GM23338 (cell line): Measurements from ENCODE around the gene SND1. TPM values are rescaled to one million over a fixed set of nuclear protein-coding genes. Genes with fewer than 3 reads are reported as not detected.

ENCODE experiments used
- ATAC-seq: fragments of 200-7000 bp; cut with Tn5 transposase; 3 replicates; pipeline ENCODE4 v1.9.1; 2020
- DNase-seq: peaks from one replicate; pipeline ENCODE4 v3.0.0-alpha.2; 2015; ENCODE audit warnings: low spot score
- H2AFZ ChIP-seq: fragments of 200-600 bp; sonication (generic); 2 replicates; pipeline ENCODE4 v1.8.0; 2016; ENCODE audit warnings: antibody characterized with exemption, mild to moderate bottlenecking, moderate library complexity
- H3F3A ChIP-seq: fragments of 200-600 bp; sonication (generic); replicated peaks from 2 replicates; pipeline ENCODE4 v1.8.0; 2017; ENCODE audit warnings: antibody characterized with exemption, mixed run types, low read depth
- H3K27ac ChIP-seq: fragments of 200-600 bp; sonication (generic); 2 replicates; pipeline ENCODE4 v1.6.1; 2016; ENCODE audit warnings: low read depth
- H3K27me3 ChIP-seq: fragments of 200-600 bp; sonication (generic); 2 replicates; pipeline ENCODE4 v1.8.0; 2016; ENCODE audit warnings: mild to moderate bottlenecking, mixed run types, moderate library complexity; ENCODE audit not compliant: insufficient read depth
- H3K36me3 ChIP-seq: fragments of 200-600 bp; sonication (generic); 2 replicates; pipeline ENCODE4 v1.8.0; 2016; ENCODE audit warnings: mild to moderate bottlenecking; ENCODE audit not compliant: insufficient read depth
- H3K4me1 ChIP-seq: fragments of 200-600 bp; sonication (generic); 2 replicates; pipeline ENCODE4 v1.8.0; 2016; ENCODE audit warnings: mild to moderate bottlenecking, moderate library complexity; ENCODE audit not compliant: insufficient read depth
- H3K4me2 ChIP-seq: fragments of 200-600 bp; sonication (generic); 2 replicates; pipeline ENCODE4 v1.7.1; 2017; ENCODE audit warnings: mixed run types
- H3K4me3 ChIP-seq: fragments of 200-600 bp; sonication (generic); 2 replicates; pipeline ENCODE4 v1.6.1; 2016; ENCODE audit warnings: mixed run types
- H3K79me2 ChIP-seq: fragments of 200-600 bp; sonication (generic); replicated peaks from 2 replicates; pipeline ENCODE4 v1.8.0; 2017; ENCODE audit warnings: mild to moderate bottlenecking; ENCODE audit not compliant: insufficient read depth
- H3K9me2 ChIP-seq: fragments of 200-600 bp; sonication (generic); 2 replicates; pipeline ENCODE4 v1.8.0; 2017; ENCODE audit not compliant: insufficient read depth
- H4K20me1 ChIP-seq: fragments of 200-600 bp; sonication (generic); replicated peaks from 2 replicates; pipeline ENCODE4 v1.8.0; 2017; ENCODE audit warnings: mild to moderate bottlenecking; ENCODE audit not compliant: insufficient read depth
- H3K27ac Mint-ChIP-seq: 2 replicates; pipeline ENCODE4 v1.8.0; 2020; ENCODE audit warnings: inconsistent platforms, mild to moderate bottlenecking, moderate library complexity, mixed read lengths
- H3K27me3 Mint-ChIP-seq: 3 replicates; pipeline ENCODE4 v1.8.0; 2022; ENCODE audit warnings: low read depth, mild to moderate bottlenecking, moderate library complexity, mixed read lengths, inconsistent platforms; ENCODE audit not compliant: insufficient read depth, poor library complexity
- H3K36me3 Mint-ChIP-seq: 3 replicates; pipeline ENCODE4 v1.8.0; 2021; ENCODE audit warnings: low read depth, mild to moderate bottlenecking, inconsistent platforms, moderate library complexity, mixed read lengths
- H3K4me1 Mint-ChIP-seq: 3 replicates; pipeline ENCODE4 v1.8.0; 2020; ENCODE audit warnings: mild to moderate bottlenecking, inconsistent platforms, mixed read lengths
- H3K4me3 Mint-ChIP-seq: 3 replicates; pipeline ENCODE4 v1.8.0; 2021; ENCODE audit warnings: moderate library complexity, mild to moderate bottlenecking, inconsistent platforms, mixed read lengths
- H3K9me3 Mint-ChIP-seq: 3 replicates; pipeline ENCODE4 v1.8.0; 2020; ENCODE audit warnings: moderate library complexity, mild to moderate bottlenecking, inconsistent platforms, mixed read lengths
- NANOG ChIP-seq: IDR thresholded peaks from 2 replicates; pipeline ENCODE4 v1.6.1; 2016; ENCODE audit warnings: antibody characterized with exemption, borderline replicate concordance
- polyA plus RNA-seq: library from polyadenylated mRNA; unstranded; fragments of >200 nt; fragmentation: Nextera tagmentation; extraction: Ambion mirVana; gene quantifications from 2 replicates; pipeline ENCODE4 v1.2.1, GENCODE V29; 2016
- total RNA-seq: library from RNA; depleted of rRNA; stranded (reverse); fragments of >200 nt; shearing (Covaris generic); gene quantifications from 2 replicates; pipeline ENCODE4 v1.2.3, GENCODE V29; 2014
- TF ChIP-seq, protein P1 (sequence below): fragments of 250-450 bp; sonication (Bioruptor Pico); IDR thresholded peaks from 2 replicates; pipeline ENCODE4 v1.5.0; 2020; ENCODE audit warnings: mild to moderate bottlenecking, moderate library complexity
- TF ChIP-seq, protein P2 (sequence below): IDR thresholded peaks from one replicate; pipeline ENCODE4 v1.6.1; 2018; ENCODE audit warnings: antibody characterized with exemption; ENCODE audit not compliant: unreplicated experiment
- TF ChIP-seq, protein P3 (sequence below), 2 experiments: fragments of 200-600 bp in 1 of 2; sonication (generic) in 1 of 2; conservative IDR thresholded peaks; 2 replicates each; pipeline versions ENCODE4 v1.5.1 to v1.6.1; 2016 to 2017; ENCODE audit warnings: antibody characterized with exemption in 2 of 2, low read depth in 2 of 2, mild to moderate bottlenecking in 2 of 2, moderate library complexity in 1 of 2
- TF ChIP-seq, protein P4 (sequence below): IDR thresholded peaks from 2 replicates; pipeline ENCODE4 v1.6.1; 2016; ENCODE audit warnings: antibody characterized with exemption

The SND1 gene
- total and polyA plus RNA-seq, 2 experiments from 2014 or later: 107 to 254 TPM

DNA sequence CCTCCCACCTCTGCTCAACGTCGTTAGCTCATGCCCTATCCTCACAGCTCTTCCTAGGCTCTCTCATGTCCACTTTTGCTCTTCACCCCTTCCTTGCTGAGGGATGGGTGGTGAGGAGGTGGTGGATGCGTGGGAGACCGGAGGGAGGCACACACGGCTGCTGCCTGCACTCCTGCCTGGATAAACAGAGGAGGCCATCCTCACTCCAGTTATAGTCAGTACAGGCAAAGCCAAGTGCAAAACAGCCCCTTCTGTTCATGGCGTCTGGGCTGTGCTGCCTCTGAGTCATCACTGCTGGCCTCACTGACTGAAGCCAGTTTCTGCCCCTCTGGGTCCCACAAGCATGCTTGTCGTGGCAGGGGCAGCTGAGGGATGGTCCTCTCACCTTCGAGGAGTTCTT is 411.1 kb downstream of the SND1 start (continued):
- TF ChIP-seq, protein P1, sequence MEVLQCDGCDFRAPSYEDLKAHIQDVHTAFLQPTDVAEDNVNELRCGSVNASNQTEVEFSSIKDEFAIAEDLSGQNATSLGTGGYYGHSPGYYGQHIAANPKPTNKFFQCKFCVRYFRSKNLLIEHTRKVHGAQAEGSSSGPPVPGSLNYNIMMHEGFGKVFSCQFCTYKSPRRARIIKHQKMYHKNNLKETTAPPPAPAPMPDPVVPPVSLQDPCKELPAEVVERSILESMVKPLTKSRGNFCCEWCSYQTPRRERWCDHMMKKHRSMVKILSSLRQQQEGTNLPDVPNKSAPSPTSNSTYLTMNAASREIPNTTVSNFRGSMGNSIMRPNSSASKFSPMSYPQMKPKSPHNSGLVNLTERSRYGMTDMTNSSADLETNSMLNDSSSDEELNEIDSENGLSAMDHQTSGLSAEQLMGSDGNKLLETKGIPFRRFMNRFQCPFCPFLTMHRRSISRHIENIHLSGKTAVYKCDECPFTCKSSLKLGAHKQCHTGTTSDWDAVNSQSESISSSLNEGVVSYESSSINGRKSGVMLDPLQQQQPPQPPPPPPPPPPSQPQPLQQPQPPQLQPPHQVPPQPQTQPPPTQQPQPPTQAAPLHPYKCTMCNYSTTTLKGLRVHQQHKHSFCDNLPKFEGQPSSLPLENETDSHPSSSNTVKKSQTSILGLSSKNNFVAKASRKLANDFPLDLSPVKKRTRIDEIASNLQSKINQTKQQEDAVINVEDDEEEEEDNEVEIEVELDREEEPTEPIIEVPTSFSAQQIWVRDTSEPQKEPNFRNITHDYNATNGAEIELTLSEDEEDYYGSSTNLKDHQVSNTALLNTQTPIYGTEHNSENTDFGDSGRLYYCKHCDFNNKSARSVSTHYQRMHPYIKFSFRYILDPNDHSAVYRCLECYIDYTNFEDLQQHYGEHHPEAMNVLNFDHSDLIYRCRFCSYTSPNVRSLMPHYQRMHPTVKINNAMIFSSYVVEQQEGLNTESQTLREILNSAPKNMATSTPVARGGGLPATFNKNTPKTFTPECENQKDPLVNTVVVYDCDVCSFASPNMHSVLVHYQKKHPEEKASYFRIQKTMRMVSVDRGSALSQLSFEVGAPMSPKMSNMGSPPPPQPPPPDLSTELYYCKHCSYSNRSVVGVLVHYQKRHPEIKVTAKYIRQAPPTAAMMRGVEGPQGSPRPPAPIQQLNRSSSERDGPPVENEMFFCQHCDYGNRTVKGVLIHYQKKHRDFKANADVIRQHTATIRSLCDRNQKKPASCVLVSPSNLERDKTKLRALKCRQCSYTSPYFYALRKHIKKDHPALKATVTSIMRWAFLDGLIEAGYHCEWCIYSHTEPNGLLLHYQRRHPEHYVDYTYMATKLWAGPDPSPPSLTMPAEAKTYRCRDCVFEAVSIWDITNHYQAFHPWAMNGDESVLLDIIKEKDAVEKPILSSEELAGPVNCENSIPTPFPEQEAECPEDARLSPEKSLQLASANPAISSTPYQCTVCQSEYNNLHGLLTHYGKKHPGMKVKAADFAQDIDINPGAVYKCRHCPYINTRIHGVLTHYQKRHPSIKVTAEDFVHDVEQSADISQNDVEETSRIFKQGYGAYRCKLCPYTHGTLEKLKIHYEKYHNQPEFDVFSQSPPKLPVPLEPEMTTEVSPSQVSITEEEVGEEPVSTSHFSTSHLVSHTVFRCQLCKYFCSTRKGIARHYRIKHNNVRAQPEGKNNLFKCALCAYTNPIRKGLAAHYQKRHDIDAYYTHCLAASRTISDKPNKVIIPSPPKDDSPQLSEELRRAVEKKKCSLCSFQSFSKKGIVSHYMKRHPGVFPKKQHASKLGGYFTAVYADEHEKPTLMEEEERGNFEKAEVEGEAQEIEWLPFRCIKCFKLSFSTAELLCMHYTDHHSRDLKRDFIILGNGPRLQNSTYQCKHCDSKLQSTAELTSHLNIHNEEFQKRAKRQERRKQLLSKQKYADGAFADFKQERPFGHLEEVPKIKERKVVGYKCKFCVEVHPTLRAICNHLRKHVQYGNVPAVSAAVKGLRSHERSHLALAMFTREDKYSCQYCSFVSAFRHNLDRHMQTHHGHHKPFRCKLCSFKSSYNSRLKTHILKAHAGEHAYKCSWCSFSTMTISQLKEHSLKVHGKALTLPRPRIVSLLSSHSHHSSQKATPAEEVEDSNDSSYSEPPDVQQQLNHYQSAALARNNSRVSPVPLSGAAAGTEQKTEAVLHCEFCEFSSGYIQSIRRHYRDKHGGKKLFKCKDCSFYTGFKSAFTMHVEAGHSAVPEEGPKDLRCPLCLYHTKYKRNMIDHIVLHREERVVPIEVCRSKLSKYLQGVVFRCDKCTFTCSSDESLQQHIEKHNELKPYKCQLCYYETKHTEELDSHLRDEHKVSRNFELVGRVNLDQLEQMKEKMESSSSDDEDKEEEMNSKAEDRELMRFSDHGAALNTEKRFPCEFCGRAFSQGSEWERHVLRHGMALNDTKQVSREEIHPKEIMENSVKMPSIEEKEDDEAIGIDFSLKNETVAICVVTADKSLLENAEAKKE (CRISPR knock-in tag): no peak
- TF ChIP-seq, protein P2, sequence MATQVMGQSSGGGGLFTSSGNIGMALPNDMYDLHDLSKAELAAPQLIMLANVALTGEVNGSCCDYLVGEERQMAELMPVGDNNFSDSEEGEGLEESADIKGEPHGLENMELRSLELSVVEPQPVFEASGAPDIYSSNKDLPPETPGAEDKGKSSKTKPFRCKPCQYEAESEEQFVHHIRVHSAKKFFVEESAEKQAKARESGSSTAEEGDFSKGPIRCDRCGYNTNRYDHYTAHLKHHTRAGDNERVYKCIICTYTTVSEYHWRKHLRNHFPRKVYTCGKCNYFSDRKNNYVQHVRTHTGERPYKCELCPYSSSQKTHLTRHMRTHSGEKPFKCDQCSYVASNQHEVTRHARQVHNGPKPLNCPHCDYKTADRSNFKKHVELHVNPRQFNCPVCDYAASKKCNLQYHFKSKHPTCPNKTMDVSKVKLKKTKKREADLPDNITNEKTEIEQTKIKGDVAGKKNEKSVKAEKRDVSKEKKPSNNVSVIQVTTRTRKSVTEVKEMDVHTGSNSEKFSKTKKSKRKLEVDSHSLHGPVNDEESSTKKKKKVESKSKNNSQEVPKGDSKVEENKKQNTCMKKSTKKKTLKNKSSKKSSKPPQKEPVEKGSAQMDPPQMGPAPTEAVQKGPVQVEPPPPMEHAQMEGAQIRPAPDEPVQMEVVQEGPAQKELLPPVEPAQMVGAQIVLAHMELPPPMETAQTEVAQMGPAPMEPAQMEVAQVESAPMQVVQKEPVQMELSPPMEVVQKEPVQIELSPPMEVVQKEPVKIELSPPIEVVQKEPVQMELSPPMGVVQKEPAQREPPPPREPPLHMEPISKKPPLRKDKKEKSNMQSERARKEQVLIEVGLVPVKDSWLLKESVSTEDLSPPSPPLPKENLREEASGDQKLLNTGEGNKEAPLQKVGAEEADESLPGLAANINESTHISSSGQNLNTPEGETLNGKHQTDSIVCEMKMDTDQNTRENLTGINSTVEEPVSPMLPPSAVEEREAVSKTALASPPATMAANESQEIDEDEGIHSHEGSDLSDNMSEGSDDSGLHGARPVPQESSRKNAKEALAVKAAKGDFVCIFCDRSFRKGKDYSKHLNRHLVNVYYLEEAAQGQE: no peak

DNA sequence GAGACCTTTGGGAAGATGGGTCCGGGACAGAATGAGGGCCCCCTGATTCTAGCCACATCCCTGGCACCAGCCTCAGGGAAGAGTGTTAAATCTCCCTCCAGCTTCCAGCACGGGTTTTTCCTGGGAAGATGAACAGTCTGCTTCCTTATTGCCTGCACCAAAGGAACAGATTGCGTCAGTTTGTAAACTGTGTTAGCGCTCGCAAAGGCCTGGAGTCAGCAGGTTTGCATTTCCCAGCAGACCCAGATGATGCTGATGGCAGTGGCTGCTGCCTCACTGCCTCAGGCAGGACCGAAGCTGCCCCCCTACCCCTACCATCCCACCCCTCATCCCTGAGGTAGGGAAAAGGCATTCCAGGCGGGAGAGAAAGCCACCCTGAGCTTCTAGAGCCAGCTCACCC is 413.9 kb downstream of the SND1 start:
- Histone ChIP-seq H3K4me2 (no peak overlapping the region), H3F3A (no peaks in the 10 kb centered on the region), H3K79me2 (no peaks in the 10 kb centered on the region), H3K4me1 (no peaks in the 10 kb centered on the region), H4K20me1 (peaks cover 4% of the 10 kb centered on the region), H3K27ac (no peak overlapping the region), H3K36me3 (no peaks in the 10 kb centered on the region), H3K27me3 (no peaks in the 10 kb centered on the region), H2AFZ (no peak overlapping the region), H3K9me2 (no peaks in the 10 kb centered on the region), H3K4me3 (no peak overlapping the region)
- Mint-ChIP-seq H3K27ac (no peak overlapping the region), H3K36me3 (no peaks in the 10 kb centered on the region; the same call in 2 of the 3 replicates), H3K4me1 (peaks cover 8% of the 10 kb centered on the region; the same call in 2 of the 3 replicates), H3K9me3 (no peaks in the 10 kb centered on the region), H3K4me3 (no peak overlapping the region), H3K27me3 (peaks cover 4% of the 10 kb centered on the region)
- DNase-seq (no peak), ATAC-seq (no peak)
- no peak for TF ChIP-seq NANOG
- TF ChIP-seq, protein P3, sequence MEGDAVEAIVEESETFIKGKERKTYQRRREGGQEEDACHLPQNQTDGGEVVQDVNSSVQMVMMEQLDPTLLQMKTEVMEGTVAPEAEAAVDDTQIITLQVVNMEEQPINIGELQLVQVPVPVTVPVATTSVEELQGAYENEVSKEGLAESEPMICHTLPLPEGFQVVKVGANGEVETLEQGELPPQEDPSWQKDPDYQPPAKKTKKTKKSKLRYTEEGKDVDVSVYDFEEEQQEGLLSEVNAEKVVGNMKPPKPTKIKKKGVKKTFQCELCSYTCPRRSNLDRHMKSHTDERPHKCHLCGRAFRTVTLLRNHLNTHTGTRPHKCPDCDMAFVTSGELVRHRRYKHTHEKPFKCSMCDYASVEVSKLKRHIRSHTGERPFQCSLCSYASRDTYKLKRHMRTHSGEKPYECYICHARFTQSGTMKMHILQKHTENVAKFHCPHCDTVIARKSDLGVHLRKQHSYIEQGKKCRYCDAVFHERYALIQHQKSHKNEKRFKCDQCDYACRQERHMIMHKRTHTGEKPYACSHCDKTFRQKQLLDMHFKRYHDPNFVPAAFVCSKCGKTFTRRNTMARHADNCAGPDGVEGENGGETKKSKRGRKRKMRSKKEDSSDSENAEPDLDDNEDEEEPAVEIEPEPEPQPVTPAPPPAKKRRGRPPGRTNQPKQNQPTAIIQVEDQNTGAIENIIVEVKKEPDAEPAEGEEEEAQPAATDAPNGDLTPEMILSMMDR (conservative IDR thresholded peaks at IDR 0.05; ENCODE audit: low read depth in 2 of 2): no peak
- TF ChIP-seq, protein P4, sequence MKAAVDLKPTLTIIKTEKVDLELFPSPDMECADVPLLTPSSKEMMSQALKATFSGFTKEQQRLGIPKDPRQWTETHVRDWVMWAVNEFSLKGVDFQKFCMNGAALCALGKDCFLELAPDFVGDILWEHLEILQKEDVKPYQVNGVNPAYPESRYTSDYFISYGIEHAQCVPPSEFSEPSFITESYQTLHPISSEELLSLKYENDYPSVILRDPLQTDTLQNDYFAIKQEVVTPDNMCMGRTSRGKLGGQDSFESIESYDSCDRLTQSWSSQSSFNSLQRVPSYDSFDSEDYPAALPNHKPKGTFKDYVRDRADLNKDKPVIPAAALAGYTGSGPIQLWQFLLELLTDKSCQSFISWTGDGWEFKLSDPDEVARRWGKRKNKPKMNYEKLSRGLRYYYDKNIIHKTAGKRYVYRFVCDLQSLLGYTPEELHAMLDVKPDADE: no peak
